ENCODE data around the gene SCEL.

GRCh38 chr13:77516342-77516789 lies 19.1 kb upstream of the SCEL start:
- TF ChIP-seq CTCF (IDR thresholded peaks at IDR 0.05) (no peak), SMC3 (IDR thresholded peaks at IDR 0.05) (no peak), JUN (IDR thresholded peaks at IDR 0.05) (no peak), HMGXB4 (CRISPR knock-in tag; IDR thresholded peaks at IDR 0.05; ENCODE audit: borderline replicate concordance) (no peak)
